GM19463 (cell line): ENCODE measurements around the gene WDR4.
"Not testable (repeated sequence)": the region's sequence is repeated elsewhere in the genome, so short reads cannot be mapped to it uniquely, and the experiment has no call there.

Source experiments
- ATAC-seq: cut with Tn5 transposase; IDR thresholded peaks from one replicate; pipeline ENCODE4 v1.9.1; 2021; ENCODE audit warnings: mild to moderate bottlenecking, moderate library complexity; ENCODE audit not compliant: unreplicated experiment

WDR4 gene

GRCh38 chr21:42841156-42841915, 38.0 kb downstream of the WDR4 start:
- ATAC-seq, result no peak

- no peak for ATAC-seq
These were observed 38.8 kb downstream of the WDR4 start for GRCh38 chr21:42840411-42841155.

GRCh38 chr21:42839271-42840231, 39.8 kb downstream of the WDR4 start:
- no peak for ATAC-seq

GRCh38 chr21:42838212-42838690, 41.1 kb downstream of the WDR4 start:
- ATAC-seq, result not testable (repeated sequence)

DNA sequence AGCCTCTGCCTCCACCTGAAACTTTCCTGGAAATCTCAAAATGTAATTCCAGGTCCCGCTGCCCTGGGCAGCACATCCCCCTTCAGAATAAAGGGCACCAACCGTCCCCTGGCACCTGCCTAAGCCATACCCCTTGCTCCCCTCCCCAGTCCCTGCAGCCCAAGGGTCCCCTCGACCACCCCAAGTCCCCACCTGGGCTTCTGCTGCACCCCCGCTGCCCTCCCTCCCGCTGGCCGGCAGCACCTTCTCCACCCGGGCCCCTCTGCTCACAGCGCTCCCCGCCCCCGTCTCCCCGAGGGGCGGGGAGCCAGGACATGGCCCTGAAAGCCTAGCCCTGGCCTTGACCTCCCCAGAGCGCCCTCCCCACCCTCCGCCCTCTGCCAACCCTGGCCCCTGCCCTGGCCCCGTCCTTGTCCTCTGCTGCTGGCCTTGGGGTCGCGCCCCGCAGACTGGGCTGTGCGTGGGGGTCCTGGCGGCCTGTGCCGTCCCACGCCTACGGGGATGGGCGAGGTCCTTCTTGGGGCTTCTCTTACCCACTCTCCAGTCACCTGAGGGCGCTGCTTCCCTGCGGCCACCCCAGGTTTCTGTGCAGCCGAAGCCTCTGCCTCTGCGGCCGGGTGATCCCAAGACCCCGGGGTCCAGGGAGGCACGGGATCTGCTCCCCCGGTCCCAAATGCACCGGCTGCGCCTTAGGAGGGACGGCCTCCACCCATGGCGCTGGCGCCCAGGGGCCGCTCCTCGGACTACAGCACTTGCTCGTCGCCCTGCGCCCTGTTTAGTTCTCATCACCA, 41.7 kb downstream of the WDR4 start:
- no peak for ATAC-seq

DNA sequence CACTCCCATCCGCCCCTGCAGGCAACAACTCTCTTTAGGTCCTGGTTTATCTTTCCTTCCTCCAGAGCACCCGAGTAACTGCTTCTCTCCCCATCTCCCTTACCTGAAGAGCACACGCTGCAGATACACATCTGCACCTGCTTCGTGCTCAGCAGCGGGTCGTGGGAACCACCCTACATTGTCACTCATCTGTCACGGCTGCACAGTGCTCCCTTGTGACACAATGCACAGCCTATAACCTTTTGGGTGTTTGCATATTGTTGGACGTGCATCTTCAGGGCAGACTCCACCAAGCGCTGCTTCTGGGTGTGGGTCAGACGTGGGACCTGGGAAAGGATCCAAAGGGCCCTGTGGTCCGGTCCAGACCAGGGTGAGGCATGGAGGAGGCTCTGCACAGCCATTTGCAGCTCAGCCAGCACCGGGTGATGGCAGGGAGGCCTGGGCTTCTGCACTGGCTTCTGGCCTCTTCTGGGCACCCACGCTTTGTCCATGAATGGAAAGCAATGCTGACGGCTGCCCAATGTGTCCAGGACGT, 42.5 kb downstream of the WDR4 start:
- ATAC-seq, result no peak

- ATAC-seq, result no peak
These were observed 43.0 kb downstream of the WDR4 start for GRCh38 chr21:42836402-42836666.

DNA sequence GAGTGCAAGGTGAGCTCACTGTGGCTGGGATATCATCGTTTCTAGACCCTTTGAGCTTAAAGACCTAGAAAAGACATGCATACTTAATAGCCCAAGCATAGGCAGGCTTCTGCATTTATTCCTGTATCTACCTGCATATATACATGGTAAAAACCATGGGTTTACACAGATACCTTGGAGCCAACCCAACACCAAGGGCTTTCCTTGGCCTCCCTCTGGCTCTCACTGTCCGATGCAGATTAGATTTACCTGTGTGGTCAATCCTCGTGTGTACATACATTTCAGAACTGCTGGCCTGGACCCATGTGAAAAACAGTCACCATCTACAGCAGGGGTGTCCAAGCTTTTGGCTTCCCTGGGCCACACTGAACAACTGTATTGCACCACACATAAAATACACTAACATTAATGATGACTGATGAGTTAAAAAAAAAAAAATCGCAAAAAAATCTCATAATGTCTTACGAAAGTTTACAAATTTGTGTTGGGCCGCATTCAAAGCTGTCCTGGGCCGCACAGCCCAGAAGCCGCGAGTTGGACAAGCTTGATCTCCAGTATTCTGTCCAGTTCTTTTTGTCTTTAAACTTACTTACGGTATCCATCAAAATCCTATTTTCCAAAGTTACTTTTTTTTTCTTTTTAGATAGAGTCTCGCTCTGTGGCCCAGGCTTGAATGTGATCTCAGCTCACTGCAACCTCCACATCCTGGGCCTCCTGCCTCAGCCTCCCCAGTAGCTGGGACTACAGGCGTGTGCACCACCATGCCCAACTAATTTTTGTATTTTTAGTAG, 43.5 kb downstream of the WDR4 start:
- ATAC-seq, result no peak

- no peak for ATAC-seq
These were observed 44.1 kb downstream of the WDR4 start for GRCh38 chr21:42835211-42835610.

DNA sequence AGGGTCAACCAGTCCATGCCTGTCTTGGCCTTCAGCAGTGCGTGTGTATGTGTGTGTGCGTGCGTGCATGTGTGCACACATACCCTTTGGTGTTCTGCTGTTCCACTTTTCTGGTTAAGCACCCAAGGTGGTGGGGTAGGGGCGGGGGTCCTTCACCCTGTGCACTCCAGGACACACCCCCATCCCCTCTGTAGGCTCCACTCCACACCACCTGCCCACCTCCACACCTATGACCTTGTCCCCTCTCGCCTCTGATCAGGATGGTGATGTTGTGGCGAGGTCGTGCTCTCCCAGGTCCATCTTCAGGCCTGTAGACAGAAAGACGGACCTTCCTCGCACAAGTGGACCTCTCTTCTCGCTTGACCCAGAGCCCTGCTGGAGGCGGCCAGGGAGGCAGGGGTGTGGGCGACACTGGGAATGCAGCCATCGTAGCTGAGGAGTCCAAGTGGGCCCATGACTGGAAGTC, 44.6 kb downstream of the WDR4 start:
- ATAC-seq, result no peak

DNA sequence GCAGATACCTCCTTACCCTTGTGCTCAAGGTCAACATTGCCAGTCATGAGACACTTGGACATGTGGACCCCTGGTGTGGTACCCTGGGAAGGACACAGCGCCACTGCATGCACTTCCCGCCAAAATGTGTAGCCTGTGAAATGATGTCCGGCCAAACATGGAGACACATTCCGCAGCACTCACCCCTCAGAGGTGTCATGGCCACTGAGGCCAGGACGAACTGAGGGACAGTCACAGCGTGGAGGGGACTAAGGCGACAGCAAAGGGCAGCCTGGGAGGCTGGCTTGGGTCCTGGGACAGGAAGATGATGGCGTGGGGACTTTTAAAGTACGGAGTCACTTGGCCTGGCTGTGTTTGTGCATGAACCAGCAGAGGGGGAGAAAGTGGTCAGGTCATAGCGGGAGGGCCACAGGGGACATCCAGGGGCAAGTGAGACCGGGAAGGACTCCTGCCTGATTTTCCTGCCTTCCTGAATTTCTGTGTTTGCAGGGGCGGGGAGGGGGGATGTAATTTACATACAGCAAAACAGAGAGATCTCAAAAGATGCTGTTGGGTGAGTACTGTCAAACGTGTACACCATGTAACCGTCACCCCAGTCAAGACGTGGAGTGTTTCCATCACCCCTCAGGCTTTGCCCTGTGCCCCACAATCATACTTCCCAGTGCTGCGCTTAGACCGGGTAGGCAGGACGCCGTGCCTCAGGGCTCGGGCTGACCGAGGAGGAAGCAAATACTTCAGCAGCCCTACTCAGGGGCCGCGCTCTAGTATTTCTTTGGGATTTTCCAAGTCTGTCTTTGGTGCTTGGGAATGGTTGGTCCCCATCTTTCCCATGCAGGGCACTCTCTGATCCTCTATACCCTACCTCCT, 45.2 kb downstream of the WDR4 start:
- ATAC-seq, result no peak

- ATAC-seq, result no peak
These were observed 45.9 kb downstream of the WDR4 start for GRCh38 chr21:42833439-42833815.

- not testable (repeated sequence) for ATAC-seq
These were observed 47.1 kb downstream of the WDR4 start for GRCh38 chr21:42832321-42832630.

DNA sequence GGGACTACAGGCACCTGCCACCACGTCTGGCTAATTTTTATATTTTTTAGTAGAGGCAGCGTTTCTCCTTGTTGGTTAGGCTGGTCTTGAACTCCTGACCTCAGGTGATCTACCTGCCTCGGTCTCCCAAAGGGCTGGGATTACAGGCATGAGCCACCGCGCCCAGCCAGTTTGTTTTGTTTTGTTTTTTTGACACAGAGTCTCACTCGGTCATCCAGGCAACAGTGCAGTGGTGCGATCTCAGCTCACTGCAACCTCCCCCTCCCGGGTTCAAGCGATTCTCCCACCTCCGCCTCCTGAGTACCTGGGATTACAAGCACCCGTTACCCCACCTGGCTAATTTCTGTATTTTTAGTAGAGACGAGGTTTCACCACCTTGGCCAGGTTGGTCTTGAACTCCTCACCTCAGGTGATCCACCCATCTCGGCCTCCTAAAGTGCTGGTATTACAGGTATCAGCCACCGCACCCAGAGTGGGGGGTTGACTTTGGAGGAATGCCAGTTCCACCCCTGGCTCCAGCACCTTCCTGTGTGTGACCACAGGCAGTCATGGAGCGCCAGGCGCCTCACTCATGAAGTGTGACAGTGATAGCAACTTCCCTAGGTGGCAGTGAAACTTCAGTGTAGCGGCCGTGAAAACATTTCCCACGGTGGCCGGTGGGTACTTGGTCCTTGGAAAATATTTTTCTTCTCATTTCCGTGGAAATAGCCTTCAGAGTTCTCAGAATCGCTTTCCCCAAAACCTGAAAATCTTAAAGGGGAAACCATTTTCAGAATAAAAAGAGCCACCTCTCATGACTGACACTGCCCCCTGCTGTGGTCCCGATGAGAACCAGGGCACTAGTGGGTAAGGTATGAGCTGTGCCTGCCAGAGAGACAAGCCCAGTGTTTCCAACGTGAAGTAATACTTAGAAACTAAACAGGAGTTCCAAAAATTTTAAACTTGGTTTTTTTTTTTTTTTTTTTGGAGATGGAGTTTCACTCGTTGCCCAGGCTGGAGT, 48.6 kb downstream of the WDR4 start:
- no peak for ATAC-seq

GRCh38 chr21:42829954-42830353, 49.4 kb downstream of the WDR4 start:
- no peak for ATAC-seq

DNA sequence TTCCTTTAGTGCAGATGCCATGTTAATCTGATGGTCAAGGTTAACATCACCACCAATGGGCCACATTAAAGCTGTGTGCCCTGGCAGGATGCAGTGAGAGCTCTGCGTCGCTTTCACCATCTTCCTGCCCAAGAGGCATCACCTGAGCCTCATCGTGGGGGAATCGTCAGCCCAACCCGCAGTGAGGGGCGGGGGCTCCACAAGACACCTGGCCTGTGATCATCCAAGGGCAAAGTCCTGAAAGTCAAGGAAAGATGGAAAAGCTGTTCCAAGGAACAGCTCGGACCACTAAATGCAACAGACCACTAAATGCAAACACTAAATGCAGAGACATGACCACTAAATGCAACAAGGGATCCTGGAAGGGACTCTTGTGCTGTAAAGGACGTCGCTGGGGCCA, 49.9 kb downstream of the WDR4 start:
- no peak for ATAC-seq

DNA sequence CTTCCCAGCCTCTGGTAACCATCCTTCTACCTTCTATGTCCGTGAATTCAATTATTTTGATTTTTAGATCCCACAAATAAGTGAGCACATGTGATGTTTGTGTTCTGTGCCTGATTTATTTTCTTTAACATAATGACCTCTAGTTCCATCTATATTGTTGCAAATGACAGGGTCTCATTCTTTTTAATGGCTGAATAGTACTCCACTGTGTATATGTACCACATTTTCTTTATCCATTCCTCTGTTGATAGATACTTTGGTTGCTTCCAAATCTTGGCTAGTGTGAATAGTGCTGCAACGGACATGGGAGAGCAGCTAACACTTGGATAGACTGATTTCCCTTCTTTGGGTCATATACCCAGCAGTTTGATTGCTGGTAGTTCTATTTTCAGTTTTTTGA, 51.8 kb downstream of the WDR4 start:
- ATAC-seq, result no peak
